K562 (cell line): Measurements from ENCODE around the gene EIF1. TPM values are rescaled to one million over a fixed set of nuclear protein-coding genes. Genes with fewer than 3 reads are reported as not detected.

Source experiments
- CCNT2 ChIP-seq: IDR thresholded peaks from 2 replicates; pipeline ENCODE4 v1.6.1; 2011; ENCODE audit warnings: borderline replicate concordance, low read depth, mild to moderate bottlenecking, moderate library complexity, mixed read lengths, low read length; ENCODE audit not compliant: insufficient read length; ENCODE audit errors: extremely low read depth
- DPF2 ChIP-seq: fragments of 450-650 bp; IDR thresholded peaks from 2 replicates; pipeline ENCODE4 v1.6.1; 2016
- JUND ChIP-seq, 2 experiments: IDR thresholded peaks; 2 replicates in 1 of 2; 3 replicates in 1 of 2; pipeline ENCODE4 v1.6.1; 2011; ENCODE audit warnings: borderline replicate concordance in 2 of 2, low read depth in 2 of 2, low read length in 2 of 2, improper control_type of control experiment in 1 of 2, missing biosample characterization in 1 of 2, missing genetic modification characterization in 1 of 2, missing genetic modification reagents in 1 of 2
- NBN ChIP-seq: fragments of 450-650 bp; IDR thresholded peaks from 2 replicates; pipeline ENCODE4 v1.6.1; 2016; ENCODE audit warnings: low read depth, mild to moderate bottlenecking
- ZNF583 ChIP-seq: fragments of 250-450 bp; sonication (Bioruptor Pico); IDR thresholded peaks from 2 replicates; pipeline ENCODE4 v1.4.0; 2020
- polyA plus RNA-seq, 8 experiments: library from polyadenylated mRNA; depleted of rRNA in 4 of 8; stranded (reverse) in 5 of 8; unstranded in 3 of 8; fragments of >200 nt; fragmentation: Nextera tagmentation in 2 of 8; fragmentation: Illumina TruSeq in 1 of 8; extraction: Ambion mirVana in 2 of 8; extraction: Trizol in 1 of 8; gene quantifications; 2 replicates each; pipeline versions ENCODE4 v1.2.1 to v1.2.3, GENCODE V29; 2011 to 2014; ENCODE audit warnings: inconsistent platforms in 1 of 8, missing spikeins in 1 of 8
- total RNA-seq, 7 experiments: library from RNA; depleted of rRNA in 6 of 7; stranded (reverse); fragments of >200 nt in 6 of 7; fragmentation: Illumina TruSeq in 2 of 7; extraction: Trizol in 2 of 7; gene quantifications; 2 replicates each; pipeline versions ENCODE4 v1.2.1 to v1.2.3, GENCODE V29; 2011 to 2021; ENCODE audit warnings: low replicate concordance in 1 of 7
- TF ChIP-seq, protein P1 (sequence below), 2 experiments: fragments of 450-650 bp; conservative IDR thresholded peaks; 2 replicates each; pipeline ENCODE4 v1.6.1; 2017; ENCODE audit warnings: mild to moderate bottlenecking in 2 of 2, moderate library complexity in 2 of 2
- TF ChIP-seq, protein P2 (sequence below): fragments of 450-650 bp; IDR thresholded peaks from 2 replicates; pipeline ENCODE4 v1.6.1; 2016; ENCODE audit warnings: mild to moderate bottlenecking
- TF ChIP-seq, protein P3 (sequence below): sonication (generic); formaldehyde crosslinking; IDR thresholded peaks from 2 replicates; pipeline ENCODE4 v1.4.0; 2020; ENCODE audit warnings: mild to moderate bottlenecking, missing genetic modification reagents

Gene EIF1
- total and polyA plus RNA-seq, 9 of the 15 experiments (the other 6 are each of a cell fraction or from before 2014, with no cell fraction given) = 67.0 to 1,204 (median 320) TPM

DNA sequence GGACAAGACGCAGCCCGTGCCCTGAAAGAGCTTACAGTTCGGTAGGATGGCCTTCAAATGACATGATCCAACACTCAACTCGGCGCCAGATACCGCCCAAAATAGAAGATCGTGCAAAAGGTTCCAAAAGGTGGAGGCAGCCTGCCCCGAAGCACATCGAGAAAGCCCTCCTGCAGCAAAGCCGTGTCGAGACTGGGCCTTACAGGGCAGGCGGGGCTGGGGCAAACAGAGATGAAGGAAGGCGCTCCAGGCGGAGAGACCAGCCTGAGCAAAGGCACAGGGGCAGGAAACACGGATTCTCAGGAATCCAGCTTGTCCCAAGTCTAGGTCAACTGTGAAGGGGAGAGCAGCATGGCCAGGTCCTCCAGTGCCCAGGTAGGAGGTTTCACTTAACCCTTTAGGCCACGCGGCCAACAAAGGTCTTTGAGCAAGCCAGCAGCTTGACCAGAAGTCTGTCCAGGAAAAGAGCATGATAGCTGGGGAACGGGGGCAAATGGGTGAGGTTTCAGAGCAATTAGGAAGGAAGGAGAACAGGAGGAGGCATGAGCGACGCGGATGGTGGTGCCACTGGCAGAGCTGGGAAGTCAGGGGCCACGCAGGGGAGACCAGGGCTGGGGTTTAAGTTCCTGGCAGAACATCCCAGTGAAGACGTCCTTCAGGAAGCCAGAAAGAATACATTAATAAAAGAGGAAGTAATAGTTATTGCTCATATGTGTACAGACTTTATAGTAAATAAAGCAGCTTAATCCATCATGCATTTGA, 21.2 kb upstream of the EIF1 start (continued):
- TF ChIP-seq JUND (IDR thresholded peaks at IDR 0.05; ENCODE audit: borderline replicate concordance, low read depth, low read length) (no peak), JUND (tag; IDR thresholded peaks at IDR 0.05; ENCODE audit: borderline replicate concordance, low read depth, low read length) (no peak), ZNF583 (CRISPR knock-in tag) (0 out of 2 replicates have a peak, but pooled peaks have one; percentile 8), CCNT2 (no peak), DPF2 (peak; percentile 35; the same call in 1 of the 2 replicates), NBN (peak; percentile 25; the same call in 1 of the 2 replicates)
- TF ChIP-seq, protein P1, sequence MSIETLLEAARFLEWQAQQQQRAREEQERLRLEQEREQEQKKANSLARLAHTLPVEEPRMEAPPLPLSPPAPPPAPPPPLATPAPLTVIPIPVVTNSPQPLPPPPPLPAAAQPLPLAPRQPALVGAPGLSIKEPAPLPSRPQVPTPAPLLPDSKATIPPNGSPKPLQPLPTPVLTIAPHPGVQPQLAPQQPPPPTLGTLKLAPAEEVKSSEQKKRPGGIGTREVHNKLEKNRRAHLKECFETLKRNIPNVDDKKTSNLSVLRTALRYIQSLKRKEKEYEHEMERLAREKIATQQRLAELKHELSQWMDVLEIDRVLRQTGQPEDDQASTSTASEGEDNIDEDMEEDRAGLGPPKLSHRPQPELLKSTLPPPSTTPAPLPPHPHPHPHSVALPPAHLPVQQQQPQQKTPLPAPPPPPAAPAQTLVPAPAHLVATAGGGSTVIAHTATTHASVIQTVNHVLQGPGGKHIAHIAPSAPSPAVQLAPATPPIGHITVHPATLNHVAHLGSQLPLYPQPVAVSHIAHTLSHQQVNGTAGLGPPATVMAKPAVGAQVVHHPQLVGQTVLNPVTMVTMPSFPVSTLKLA (conservative IDR thresholded peaks at IDR 0.05) = peak in 1 of 2 experiments; percentile 28; a peak in 1 of 4 replicates
- TF ChIP-seq, protein P2, sequence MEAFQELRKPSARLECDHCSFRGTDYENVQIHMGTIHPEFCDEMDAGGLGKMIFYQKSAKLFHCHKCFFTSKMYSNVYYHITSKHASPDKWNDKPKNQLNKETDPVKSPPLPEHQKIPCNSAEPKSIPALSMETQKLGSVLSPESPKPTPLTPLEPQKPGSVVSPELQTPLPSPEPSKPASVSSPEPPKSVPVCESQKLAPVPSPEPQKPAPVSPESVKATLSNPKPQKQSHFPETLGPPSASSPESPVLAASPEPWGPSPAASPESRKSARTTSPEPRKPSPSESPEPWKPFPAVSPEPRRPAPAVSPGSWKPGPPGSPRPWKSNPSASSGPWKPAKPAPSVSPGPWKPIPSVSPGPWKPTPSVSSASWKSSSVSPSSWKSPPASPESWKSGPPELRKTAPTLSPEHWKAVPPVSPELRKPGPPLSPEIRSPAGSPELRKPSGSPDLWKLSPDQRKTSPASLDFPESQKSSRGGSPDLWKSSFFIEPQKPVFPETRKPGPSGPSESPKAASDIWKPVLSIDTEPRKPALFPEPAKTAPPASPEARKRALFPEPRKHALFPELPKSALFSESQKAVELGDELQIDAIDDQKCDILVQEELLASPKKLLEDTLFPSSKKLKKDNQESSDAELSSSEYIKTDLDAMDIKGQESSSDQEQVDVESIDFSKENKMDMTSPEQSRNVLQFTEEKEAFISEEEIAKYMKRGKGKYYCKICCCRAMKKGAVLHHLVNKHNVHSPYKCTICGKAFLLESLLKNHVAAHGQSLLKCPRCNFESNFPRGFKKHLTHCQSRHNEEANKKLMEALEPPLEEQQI = no peak
- TF ChIP-seq, protein P3, sequence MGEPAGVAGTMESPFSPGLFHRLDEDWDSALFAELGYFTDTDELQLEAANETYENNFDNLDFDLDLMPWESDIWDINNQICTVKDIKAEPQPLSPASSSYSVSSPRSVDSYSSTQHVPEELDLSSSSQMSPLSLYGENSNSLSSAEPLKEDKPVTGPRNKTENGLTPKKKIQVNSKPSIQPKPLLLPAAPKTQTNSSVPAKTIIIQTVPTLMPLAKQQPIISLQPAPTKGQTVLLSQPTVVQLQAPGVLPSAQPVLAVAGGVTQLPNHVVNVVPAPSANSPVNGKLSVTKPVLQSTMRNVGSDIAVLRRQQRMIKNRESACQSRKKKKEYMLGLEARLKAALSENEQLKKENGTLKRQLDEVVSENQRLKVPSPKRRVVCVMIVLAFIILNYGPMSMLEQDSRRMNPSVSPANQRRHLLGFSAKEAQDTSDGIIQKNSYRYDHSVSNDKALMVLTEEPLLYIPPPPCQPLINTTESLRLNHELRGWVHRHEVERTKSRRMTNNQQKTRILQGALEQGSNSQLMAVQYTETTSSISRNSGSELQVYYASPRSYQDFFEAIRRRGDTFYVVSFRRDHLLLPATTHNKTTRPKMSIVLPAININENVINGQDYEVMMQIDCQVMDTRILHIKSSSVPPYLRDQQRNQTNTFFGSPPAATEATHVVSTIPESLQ (CRISPR knock-in tag) = no peak
